Testis (tissue), 3 donors: ENCODE data around the gene DLG2. TPM values are rescaled to one million over a fixed set of nuclear protein-coding genes. Genes with fewer than 3 reads are reported as not detected.

Experiments
- DNase-seq: peaks from one replicate; pipeline ENCODE4 v3.0.0-alpha.2; 2019
- H3K27ac ChIP-seq, 2 donors: fragments of 200-600 bp; sonication (generic); one replicate each; pipeline ENCODE4 v1.5.1; 2019
- H3K27me3 ChIP-seq: fragments of 200-600 bp; sonication (generic); one replicate; pipeline ENCODE4 v1.5.1; 2019
- H3K36me3 ChIP-seq: fragments of 200-600 bp; sonication (generic); one replicate; pipeline ENCODE4 v1.5.1; 2017; ENCODE audit warnings: low read depth; ENCODE audit errors: missing control alignments
- H3K4me1 ChIP-seq: fragments of 200-600 bp; sonication (generic); one replicate; pipeline ENCODE4 v1.5.1; 2019
- H3K4me3 ChIP-seq, 2 donors: fragments of 200-600 bp; sonication (generic); one replicate each; pipeline ENCODE4 v1.5.1; 2017 to 2019
- H3K9me3 ChIP-seq: fragments of 200-600 bp; sonication (generic); one replicate; pipeline ENCODE4 v1.5.1; 2017
- POLR2A ChIP-seq: fragments of 450-650 bp; IDR thresholded peaks from one replicate; pipeline ENCODE4 v1.6.1; 2017; ENCODE audit warnings: antibody characterized with exemption, mild to moderate bottlenecking, moderate library complexity
- WGBS, 2 donors: methylation state at CpG; one replicate each; pipeline ENCODE4 v1.1.5; 2018; 5-methylcytosine and 5-hydroxymethylcytosine counted together
- intact Hi-C: fragments of 100-400 bp; cut with DNase I; formaldehyde crosslinking; loops from one replicate; pipeline ENCODE4 v1.15.1; 2023; ENCODE audit warnings: low total_unique reads
- polyA plus RNA-seq: library from polyadenylated mRNA; stranded (reverse); fragments of 350-450 nt; fragmentation: Illumina TruSeq; extraction: RNeasy Lipid Tissue Mini Kit (QIAGEN cat#74804); gene quantifications from one replicate; pipeline ENCODE4 v1.2.3, GENCODE V29; 2014; ENCODE audit warnings: low read depth, low replicate concordance; ENCODE audit not compliant: insufficient read depth
- total RNA-seq, 2 donors: library from RNA; depleted of rRNA; stranded (reverse); fragments of >200 nt; gene quantifications; one replicate each; pipeline ENCODE4 v1.2.3, GENCODE V29; 2016
- TF ChIP-seq, protein P1 (sequence below), 3 experiments: fragments of 450-650 bp in 2 of 3; fragments of 200-600 bp in 1 of 3; sonication (generic) in 1 of 3; IDR thresholded peaks; one replicate each; pipeline ENCODE4 v1.5.1; 2016 to 2019; ENCODE audit warnings: antibody characterized with exemption in 3 of 3, mild to moderate bottlenecking in 2 of 3, moderate library complexity in 1 of 3

The DLG2 gene
- total and polyA plus RNA-seq, 3 donors from 2014 or later, result 13.8 to 23.0 (median 14.1) TPM

DNA sequence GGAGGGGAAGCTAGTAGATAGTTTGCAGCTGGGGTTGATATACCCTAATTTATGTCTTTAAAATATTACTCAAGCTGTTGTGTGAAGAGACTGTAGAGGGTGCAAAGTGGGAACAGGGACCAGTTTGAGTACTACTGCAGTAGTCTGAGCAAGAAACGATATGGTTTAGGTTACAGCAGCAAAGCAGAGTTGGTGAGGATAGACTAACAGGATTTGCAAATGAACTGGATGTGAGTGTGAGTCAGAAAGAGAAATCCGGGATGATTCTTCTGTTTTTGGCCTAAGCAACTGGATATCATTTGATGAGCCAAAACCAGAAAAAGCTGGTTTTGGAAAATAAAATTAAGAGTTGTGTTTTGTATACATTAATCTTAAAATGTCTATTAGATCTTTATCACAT, 1591.5 kb downstream of the DLG2 start:
- WGBS, 2 donors, result 77 to 88% methylated on average over 2 of the region's 2 CpGs
- no peak overlapping the region for H3K27ac ChIP-seq
- DNase-seq, result no peak
- H3K9me3 ChIP-seq, result no peaks in the 10 kb centered on the region
- H3K27me3 ChIP-seq, result no peaks in the 10 kb centered on the region
- TF ChIP-seq, protein P1, sequence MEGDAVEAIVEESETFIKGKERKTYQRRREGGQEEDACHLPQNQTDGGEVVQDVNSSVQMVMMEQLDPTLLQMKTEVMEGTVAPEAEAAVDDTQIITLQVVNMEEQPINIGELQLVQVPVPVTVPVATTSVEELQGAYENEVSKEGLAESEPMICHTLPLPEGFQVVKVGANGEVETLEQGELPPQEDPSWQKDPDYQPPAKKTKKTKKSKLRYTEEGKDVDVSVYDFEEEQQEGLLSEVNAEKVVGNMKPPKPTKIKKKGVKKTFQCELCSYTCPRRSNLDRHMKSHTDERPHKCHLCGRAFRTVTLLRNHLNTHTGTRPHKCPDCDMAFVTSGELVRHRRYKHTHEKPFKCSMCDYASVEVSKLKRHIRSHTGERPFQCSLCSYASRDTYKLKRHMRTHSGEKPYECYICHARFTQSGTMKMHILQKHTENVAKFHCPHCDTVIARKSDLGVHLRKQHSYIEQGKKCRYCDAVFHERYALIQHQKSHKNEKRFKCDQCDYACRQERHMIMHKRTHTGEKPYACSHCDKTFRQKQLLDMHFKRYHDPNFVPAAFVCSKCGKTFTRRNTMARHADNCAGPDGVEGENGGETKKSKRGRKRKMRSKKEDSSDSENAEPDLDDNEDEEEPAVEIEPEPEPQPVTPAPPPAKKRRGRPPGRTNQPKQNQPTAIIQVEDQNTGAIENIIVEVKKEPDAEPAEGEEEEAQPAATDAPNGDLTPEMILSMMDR (IDR thresholded peaks at IDR 0.05), result no peak
- TF ChIP-seq POLR2A, result no peak
- intact Hi-C loops, result no loop called here
- no peaks in the 10 kb centered on the region for H3K36me3 ChIP-seq
- H3K4me3 ChIP-seq, result no peak overlapping the region
- H3K4me1 ChIP-seq, result no peaks in the 10 kb centered on the region

DNA sequence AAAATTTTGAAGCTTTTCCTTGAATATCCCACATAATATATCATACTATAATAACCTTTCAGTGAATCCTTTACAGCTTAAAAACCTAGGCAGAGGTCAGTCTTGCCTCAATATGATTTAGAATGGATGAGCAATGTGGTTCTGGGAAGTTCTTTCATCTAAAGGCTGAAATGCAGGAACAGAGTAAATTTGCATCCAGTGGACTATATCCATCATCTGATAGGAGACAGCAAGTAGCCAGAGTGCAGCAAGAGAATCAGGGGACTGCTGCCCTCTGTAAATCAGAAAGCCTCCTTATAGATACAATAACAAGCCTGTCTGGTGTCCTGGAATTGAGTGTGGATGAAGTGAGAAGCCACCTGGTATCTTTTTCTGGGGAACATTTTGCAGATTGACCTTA, 1592.7 kb downstream of the DLG2 start:
- Histone ChIP-seq H3K4me1 (no peaks in the 10 kb centered on the region), H3K27me3 (no peaks in the 10 kb centered on the region), H3K27ac (no peak overlapping the region), H3K9me3 (no peaks in the 10 kb centered on the region), H3K36me3 (no peaks in the 10 kb centered on the region), H3K4me3 (no peak overlapping the region)
- no peak for DNase-seq
- intact Hi-C loops, result no loop called here
- TF ChIP-seq POLR2A, result no peak
- TF ChIP-seq, protein P1 (IDR thresholded peaks at IDR 0.05), result no peak

DNA sequence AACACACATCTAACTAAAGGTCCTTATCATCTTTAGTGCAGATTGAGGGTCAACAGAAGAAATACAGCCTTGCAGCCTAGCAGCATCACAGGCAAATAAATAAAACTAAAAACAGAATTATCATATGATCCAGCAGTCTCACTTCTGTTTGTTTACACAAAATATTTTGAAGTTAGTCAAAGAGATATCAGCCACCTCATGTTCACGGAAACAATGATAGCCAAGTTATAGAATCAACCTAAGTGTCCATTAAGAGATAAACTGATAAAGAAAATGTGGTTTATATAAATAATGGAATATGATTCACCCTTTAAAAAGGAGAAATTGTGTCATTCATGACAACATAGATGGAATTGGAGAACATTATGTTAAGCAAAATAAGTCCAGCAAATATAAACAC, 1602.9 kb downstream of the DLG2 start:
- Histone ChIP-seq H3K27ac (no peak overlapping the region), H3K9me3 (no peaks in the 10 kb centered on the region), H3K4me1 (no peaks in the 10 kb centered on the region), H3K36me3 (no peaks in the 10 kb centered on the region), H3K27me3 (no peaks in the 10 kb centered on the region), H3K4me3 (no peak overlapping the region)
- intact Hi-C loops, result no loop called here
- DNase-seq, result no peak
- WGBS, 2 donors, result 89 to 96% methylated on average over 1 of the region's 1 CpG
- TF ChIP-seq, protein P1 (IDR thresholded peaks at IDR 0.05), result no peak
- TF ChIP-seq POLR2A, result no peak

DNA sequence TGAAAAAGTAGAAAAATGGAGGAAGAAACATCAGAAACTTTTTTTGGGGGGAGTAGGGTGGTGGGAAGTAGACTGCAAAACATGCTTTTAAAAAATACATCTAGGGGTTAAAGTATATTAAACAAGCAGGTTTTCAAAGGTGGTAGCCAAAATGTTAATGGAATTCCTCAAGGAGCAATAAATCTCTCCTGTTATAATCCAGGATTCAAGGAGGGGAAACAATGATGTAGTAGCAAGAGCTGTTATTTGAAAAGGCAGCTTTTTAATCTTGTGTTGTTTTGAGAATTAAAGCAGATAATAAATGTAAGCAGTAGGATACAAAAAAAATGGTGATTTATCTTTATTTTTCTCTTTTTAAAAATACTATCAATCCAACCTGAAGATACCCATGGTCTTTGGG, 1604.4 kb downstream of the DLG2 start:
- Histone ChIP-seq H3K36me3 (no peaks in the 10 kb centered on the region), H3K27me3 (no peaks in the 10 kb centered on the region), H3K4me1 (no peaks in the 10 kb centered on the region), H3K4me3 (no peak overlapping the region), H3K9me3 (no peaks in the 10 kb centered on the region), H3K27ac (no peak overlapping the region)
- DNase-seq, result no peak
- TF ChIP-seq POLR2A, result no peak
- TF ChIP-seq, protein P1 (IDR thresholded peaks at IDR 0.05), result no peak
- intact Hi-C loops, result no loop called here

DNA sequence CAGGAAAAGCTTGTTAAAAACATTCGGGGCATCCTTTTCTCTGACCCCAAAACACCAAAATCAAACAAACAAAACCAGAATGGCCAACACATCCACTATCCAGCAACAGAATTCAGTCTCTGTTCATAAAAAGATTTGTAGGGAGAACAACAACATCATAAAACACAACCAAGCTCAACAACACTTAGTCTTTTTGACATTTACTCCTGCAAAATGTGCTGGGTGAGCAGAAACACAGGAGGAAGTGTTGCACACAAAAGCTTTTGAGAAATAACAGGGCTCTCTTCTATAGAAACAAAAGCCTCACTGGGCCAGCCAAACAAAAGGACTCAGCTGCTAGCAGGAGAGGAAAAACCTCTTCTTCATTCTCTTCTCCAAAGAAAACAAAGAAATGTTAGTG, 1604.9 kb downstream of the DLG2 start:
- no peak for TF ChIP-seq POLR2A
- TF ChIP-seq, protein P1 (IDR thresholded peaks at IDR 0.05), result no peak
- WGBS, 2 donors, result 50 to 68% methylated on average over 1 of the region's 1 CpG
- intact Hi-C loops, result no loop called here
- H3K27me3 ChIP-seq, result no peaks in the 10 kb centered on the region
- no peaks in the 10 kb centered on the region for H3K36me3 ChIP-seq
- no peaks in the 10 kb centered on the region for H3K4me1 ChIP-seq
- no peaks in the 10 kb centered on the region for H3K9me3 ChIP-seq
- H3K4me3 ChIP-seq, result no peak overlapping the region
- no peak for DNase-seq
- H3K27ac ChIP-seq, result no peak overlapping the region
